GM19025 (cell line): ENCODE measurements around the gene TMEM260.
"Not testable (repeated sequence)": the region's sequence is repeated elsewhere in the genome, so short reads cannot be mapped to it uniquely, and the experiment has no call there.

Experiments
- ATAC-seq: cut with Tn5 transposase; IDR thresholded peaks from one replicate; pipeline ENCODE4 v1.9.1; 2021; ENCODE audit warnings: mild to moderate bottlenecking, low read depth, moderate library complexity; ENCODE audit not compliant: unreplicated experiment

The TMEM260 gene

DNA sequence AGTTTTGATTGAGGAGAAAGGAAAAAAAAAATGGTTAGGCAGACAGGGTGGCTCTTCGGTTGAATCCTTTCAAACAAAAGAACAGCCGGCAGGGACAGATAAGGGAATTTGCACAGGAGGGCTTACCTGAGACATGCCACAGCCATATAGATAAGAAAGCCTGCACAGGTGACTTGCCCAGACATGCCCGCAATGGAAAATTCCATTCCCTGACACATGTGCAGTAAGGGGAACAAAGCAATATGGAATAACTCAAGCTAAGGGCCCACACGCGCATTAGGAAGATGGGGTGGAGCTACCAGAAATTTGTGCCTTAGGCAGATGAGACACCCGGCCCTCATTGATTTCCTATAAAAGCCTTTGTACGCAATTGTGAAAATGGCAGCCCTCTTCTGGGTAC, 86.7 kb downstream of the TMEM260 start:
- ATAC-seq = no peak

DNA sequence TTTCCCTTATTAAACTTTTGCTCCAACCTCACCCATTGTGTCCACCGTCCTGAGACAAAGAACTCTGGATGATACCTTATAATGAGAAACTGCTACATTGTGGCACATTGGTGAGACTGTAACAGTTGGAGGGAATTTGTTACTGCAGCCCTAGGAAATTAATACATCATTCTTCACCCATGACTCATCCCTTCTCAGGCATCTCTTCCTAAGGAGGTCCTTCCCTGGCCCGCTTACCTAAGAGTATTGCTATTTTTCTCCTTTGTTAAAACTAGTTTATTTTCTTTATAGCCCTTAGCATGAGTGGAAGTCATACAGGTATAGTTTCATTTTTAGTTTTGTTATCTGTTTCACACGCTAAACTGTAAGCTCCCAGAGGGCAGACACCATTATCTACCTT, 87.1 kb downstream of the TMEM260 start:
- no peak for ATAC-seq

DNA sequence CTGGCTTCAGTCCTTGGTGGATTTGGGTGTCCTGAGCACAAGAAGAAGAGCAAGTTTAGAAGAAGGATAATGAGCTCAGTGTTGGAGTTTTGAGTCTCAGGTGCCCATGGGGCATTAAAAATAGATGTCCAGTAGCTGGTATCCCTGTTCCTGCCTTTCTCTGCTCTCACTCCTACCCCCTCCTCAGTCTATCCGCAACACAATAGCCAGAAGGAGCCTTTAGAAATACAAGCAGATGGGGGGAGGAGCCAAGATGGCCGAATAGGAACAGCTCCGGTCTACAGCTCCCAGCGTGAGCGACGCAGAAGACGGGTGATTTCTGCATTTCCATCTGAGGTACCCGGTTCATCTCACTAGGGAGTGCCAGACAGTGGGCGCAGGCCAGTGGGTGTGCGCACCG, 87.7 kb downstream of the TMEM260 start:
- ATAC-seq = not testable (repeated sequence)

DNA sequence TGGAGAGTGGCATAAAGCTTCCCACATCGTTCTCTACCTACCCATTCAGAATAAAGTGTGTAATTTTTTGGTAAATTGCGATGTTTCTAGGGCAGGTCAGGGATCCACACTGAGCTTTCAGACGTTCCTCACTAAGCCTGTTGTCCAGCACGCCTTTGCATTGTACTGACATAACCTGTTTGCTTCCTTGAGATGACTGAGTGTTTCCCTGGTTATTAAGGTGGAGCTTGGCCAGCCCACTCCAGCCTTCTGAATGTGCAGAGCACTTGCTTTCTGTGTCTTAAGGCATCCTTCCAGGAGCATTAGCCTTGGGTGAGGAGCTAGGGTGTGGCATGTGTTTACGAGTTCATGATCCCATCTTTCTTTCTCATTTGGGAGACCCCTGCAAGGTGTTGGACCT, 96.4 kb downstream of the TMEM260 start:
- no peak for ATAC-seq

DNA sequence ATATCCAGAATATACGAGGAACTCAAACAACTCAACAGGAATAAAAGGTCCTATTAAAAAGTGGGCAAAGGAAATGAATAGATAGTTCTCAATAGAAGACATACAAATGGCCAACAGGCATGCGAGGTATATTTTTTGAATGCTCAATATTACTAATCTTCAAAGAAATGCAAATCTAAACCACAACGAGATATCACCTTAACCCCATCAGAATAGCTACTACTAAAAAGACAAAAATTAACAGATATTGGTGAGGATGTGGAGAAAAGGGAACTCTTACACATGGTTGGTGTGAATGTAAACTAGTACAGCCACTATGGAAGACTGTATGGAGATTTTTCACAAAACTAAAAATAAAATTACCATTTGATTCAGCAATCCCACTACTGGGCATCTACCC, 99.2 kb downstream of the TMEM260 start:
- no peak for ATAC-seq

DNA sequence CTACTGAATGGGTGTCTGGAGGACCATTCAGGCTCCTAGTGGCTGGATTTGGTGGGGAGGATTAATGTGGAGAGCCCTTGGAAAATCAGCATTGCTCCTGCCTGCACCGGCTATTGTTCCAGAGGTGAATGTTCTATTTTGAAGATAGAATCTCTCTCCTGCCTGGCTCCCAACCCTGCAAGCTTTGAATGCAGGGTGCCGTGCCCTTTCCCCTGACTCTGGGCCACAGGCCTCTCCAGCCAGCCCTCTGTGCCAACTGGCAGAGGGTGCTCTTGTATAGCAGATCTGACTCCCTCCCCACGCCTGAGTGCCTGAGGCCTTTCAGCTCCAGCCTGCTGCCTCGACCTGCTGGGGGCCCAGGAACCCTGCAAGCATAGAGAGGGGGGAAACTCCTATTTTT, 106.8 kb downstream of the TMEM260 start:
- no peak for ATAC-seq

DNA sequence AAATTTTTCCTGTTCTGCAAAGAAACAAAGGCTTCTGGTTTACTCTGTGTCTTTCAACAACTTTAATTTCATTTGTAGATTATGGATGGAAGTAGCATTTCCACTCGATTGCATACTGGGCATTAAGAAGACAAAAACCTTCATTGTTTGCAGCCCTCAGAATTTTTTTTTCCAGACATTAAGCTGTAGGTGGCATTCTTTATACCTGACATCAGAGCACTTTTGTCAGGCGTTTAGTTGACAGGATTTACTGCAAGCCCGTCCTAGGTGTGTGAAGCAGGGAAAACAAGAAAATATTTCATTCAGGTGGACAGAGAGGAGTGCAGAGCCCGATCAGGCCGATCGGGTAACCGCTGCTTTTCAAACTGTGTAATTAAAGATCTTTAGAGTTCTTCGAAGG, 107.5 kb downstream of the TMEM260 start:
- no peak for ATAC-seq

DNA sequence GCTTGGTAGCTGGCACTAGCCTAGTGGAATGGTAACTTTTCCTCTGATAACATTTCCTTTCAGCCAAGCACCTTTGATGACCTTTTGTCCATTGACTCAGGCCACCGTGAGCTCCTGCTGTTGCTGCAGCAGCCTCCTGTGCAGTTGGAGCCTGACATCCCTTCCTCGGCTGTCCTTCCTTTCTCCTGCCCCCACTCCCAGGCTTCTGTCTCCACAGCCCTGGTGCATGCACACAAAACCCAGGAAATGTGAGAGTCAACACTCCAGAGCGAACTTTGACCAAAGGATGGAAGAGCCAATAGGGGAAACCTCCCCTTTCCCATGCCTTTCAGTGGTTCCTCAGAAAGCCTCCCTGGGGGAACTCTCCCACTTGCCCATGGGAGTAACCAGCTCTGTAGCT, 115.0 kb downstream of the TMEM260 start:
- ATAC-seq = no peak

DNA sequence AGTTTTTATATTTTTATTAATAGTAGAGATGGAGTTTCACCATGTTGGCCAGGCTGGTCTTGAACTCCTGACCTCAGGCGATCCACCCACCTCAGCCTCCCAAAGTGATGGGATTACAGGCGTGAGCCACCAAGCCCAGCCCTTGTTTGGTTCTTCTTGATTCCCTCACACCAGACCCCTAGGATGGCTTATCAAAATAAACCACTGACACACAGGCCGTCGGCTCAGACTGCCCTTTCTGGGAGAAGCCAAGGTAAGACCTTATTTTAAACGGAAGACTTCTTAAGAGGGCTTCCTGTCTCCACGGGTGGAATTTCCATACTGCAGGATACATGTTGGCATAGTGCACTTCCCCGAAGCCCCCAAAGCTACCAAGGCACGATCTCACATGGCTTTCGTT, 115.6 kb downstream of the TMEM260 start:
- ATAC-seq = not testable (repeated sequence)
